Measurements from ENCODE around the gene PTPRR.

PTPRR gene

GRCh38 chr12:70919597-70920035 lies 922 bp downstream of the PTPRR start:
- Histone ChIP-seq H3K27ac (no peak overlapping the region), H3K4me3 (no peak overlapping the region)

- H3K27ac ChIP-seq, result no peak overlapping the region
- no peak overlapping the region for H3K4me3 ChIP-seq
Observed at GRCh38 chr12:70919176-70919575, 1.4 kb downstream of the PTPRR start.

GRCh38 chr12:70918321-70918720 lies 2.2 kb downstream of the PTPRR start:
- no peak overlapping the region for H3K4me3 ChIP-seq
- no peak overlapping the region for H3K27ac ChIP-seq

GRCh38 chr12:70910666-70911065 lies 9.9 kb downstream of the PTPRR start:
- Histone ChIP-seq H3K27ac (no peak overlapping the region), H3K4me3 (no peak overlapping the region)

GRCh38 chr12:70908978-70909377 lies 11.6 kb downstream of the PTPRR start:
- Histone ChIP-seq H3K4me3 (no peak overlapping the region), H3K27ac (no peak overlapping the region)

- Histone ChIP-seq H3K27ac (no peak overlapping the region), H3K4me3 (no peak overlapping the region)
Observed at GRCh38 chr12:70907412-70907811, 13.1 kb downstream of the PTPRR start.

GRCh38 chr12:70895956-70896355 lies 24.6 kb downstream of the PTPRR start:
- Histone ChIP-seq H3K4me3 (no peak overlapping the region), H3K27ac (no peak overlapping the region)

- Histone ChIP-seq H3K4me3 (no peak overlapping the region), H3K27ac (no peak overlapping the region)
Observed at GRCh38 chr12:70892593-70892992, 27.9 kb downstream of the PTPRR start.

GRCh38 chr12:70890895-70891832 lies 29.4 kb downstream of the PTPRR start:
- Histone ChIP-seq H3K27ac (no peak overlapping the region), H3K4me3 (no peak overlapping the region)

- no peak overlapping the region for H3K27ac ChIP-seq
- no peak overlapping the region for H3K4me3 ChIP-seq
Observed at GRCh38 chr12:70885956-70886355, 34.6 kb downstream of the PTPRR start.

- Histone ChIP-seq H3K4me3 (no peak overlapping the region), H3K27ac (no peak overlapping the region)
Observed at GRCh38 chr12:70883855-70884254, 36.7 kb downstream of the PTPRR start.

- Histone ChIP-seq H3K27ac (no peak overlapping the region), H3K4me3 (no peak overlapping the region)
Observed at GRCh38 chr12:70880744-70881143, 39.8 kb downstream of the PTPRR start.

GRCh38 chr12:70876952-70877351 lies 43.6 kb downstream of the PTPRR start:
- no peak overlapping the region for H3K4me3 ChIP-seq
- no peak overlapping the region for H3K27ac ChIP-seq

- H3K27ac ChIP-seq, result no peak overlapping the region
- no peak overlapping the region for H3K4me3 ChIP-seq
Observed at GRCh38 chr12:70875628-70876027, 44.9 kb downstream of the PTPRR start.

- Histone ChIP-seq H3K27ac (no peak overlapping the region), H3K4me3 (no peak overlapping the region)
Observed at GRCh38 chr12:70854881-70855568, 65.5 kb downstream of the PTPRR start.

GRCh38 chr12:70854138-70854537 lies 66.4 kb downstream of the PTPRR start:
- H3K4me3 ChIP-seq, result no peak overlapping the region
- H3K27ac ChIP-seq, result no peak overlapping the region

- H3K27ac ChIP-seq, result peak overlapping the region in 2 of 21 experiments; percentile 26 to 41
Observed at GRCh38 chr12:70853326-70853725, 67.2 kb downstream of the PTPRR start.

GRCh38 chr12:70852416-70853150 lies 68.0 kb downstream of the PTPRR start:
- Histone ChIP-seq H3K4me3 (no peak overlapping the region), H3K27ac (no peak overlapping the region)

More at GRCh38 chr12:70853326-70853725, 67.2 kb downstream of the PTPRR start:
- H3K4me3 ChIP-seq, result no peak overlapping the region

- H3K27ac ChIP-seq, result no peak overlapping the region
Observed at GRCh38 chr12:70849265-70849960, 71.1 kb downstream of the PTPRR start.

GRCh38 chr12:70847871-70848270 lies 72.7 kb downstream of the PTPRR start:
- Histone ChIP-seq H3K27ac (no peak overlapping the region), H3K4me3 (no peak overlapping the region)

More at GRCh38 chr12:70849265-70849960, 71.1 kb downstream of the PTPRR start:
- no peak overlapping the region for H3K4me3 ChIP-seq
